Coronary artery (tissue), 2 donors: Measurements from ENCODE around the gene ARF6.
"Not testable (repeated sequence)": the region's sequence is repeated elsewhere in the genome, so short reads cannot be mapped to it uniquely, and the experiment has no call there.

Experiments used
- DNase-seq: peaks from one replicate; pipeline ENCODE4 v3.0.0-alpha.2; 2017; ENCODE audit warnings: low spot score
- H3K27ac ChIP-seq, 2 donors: fragments of 200-600 bp; sonication (generic); one replicate each; pipeline ENCODE4 v1.5.1; 2016 to 2019
- H3K4me3 ChIP-seq: fragments of 200-600 bp; sonication (generic); 2 replicates; pipeline ENCODE4 v1.5.1; 2016; ENCODE audit warnings: mild to moderate bottlenecking, moderate library complexity
- TF ChIP-seq, protein P1 (sequence below): fragments of 200-600 bp; sonication (generic); IDR thresholded peaks from one replicate; pipeline ENCODE4 v1.5.1; 2019; ENCODE audit warnings: antibody characterized with exemption

The ARF6 gene

DNA sequence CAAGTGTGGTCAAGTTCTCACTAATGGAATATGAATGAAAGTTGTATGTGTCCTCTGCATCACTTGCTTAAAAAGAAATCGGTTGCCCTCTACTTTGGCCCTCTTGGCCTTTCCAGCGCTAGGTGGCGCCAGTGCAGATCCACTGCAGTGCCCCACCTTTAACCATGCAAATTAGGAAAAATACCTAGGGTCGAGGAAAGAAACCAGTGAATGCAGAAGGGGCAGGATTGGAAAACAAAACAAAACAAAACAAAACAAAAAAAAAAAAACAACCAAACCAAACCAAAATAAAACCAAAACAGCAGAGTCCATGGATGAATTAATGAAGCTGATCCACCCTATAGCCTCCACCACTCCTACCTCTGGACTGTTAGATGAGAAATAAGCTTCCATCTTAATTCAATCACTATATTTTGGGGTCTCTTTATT, 27.4 kb upstream of the ARF6 start:
- Histone ChIP-seq H3K27ac (peak overlapping the region in 1 of 2 donors; percentile 19), H3K4me3 (no peak overlapping the region)
- TF ChIP-seq, protein P1, sequence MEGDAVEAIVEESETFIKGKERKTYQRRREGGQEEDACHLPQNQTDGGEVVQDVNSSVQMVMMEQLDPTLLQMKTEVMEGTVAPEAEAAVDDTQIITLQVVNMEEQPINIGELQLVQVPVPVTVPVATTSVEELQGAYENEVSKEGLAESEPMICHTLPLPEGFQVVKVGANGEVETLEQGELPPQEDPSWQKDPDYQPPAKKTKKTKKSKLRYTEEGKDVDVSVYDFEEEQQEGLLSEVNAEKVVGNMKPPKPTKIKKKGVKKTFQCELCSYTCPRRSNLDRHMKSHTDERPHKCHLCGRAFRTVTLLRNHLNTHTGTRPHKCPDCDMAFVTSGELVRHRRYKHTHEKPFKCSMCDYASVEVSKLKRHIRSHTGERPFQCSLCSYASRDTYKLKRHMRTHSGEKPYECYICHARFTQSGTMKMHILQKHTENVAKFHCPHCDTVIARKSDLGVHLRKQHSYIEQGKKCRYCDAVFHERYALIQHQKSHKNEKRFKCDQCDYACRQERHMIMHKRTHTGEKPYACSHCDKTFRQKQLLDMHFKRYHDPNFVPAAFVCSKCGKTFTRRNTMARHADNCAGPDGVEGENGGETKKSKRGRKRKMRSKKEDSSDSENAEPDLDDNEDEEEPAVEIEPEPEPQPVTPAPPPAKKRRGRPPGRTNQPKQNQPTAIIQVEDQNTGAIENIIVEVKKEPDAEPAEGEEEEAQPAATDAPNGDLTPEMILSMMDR, result peak; percentile 63
- DNase-seq, result no peak

DNA sequence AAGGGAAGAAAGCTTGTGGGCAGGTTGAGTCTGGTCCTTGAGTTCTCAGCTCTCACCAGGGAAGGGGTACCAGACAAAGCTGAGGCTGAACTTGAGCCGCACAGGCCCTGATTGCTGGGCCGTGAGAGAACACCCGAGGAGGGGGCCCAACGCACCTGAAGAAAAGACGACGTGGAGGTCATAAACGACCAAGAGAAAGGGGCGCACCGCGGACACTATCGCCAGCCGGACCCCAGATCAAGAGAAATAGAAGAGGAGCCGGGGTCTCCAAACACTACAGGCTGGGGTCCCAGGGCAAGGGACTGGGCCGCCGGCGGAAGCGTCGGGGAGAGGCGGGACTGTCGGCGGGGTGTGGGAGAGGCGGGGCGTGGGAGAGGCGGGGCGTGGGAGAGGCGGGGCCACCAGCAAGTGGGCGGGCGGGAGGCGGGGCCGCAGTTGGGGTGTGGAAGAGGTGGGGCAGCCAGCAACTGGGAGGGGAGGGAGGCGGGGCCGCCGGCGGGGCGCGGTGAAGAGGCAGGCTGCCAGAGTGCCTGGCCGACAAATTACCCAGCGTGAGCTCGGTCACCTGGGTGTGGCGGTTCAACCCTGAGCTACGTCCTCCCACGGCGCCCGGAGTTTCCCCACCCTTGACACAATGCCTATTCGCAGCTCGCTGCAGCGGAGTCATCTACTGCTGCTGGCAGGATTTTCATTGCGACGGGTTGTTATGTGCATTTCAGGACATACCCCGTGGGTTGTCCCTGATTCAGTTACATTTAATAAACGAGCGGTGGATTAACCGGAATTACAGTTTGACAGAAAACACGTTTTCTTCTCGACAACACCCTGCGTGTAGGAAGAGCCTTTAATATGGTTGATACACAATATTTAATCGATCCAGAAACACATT, 24.8 kb upstream of the ARF6 start:
- Histone ChIP-seq H3K4me3 (peak overlapping the region; percentile 76), H3K27ac (peak overlapping the region; percentile 88 to 91)
- peak; percentile 99 for DNase-seq
- TF ChIP-seq, protein P1, result no peak

DNA sequence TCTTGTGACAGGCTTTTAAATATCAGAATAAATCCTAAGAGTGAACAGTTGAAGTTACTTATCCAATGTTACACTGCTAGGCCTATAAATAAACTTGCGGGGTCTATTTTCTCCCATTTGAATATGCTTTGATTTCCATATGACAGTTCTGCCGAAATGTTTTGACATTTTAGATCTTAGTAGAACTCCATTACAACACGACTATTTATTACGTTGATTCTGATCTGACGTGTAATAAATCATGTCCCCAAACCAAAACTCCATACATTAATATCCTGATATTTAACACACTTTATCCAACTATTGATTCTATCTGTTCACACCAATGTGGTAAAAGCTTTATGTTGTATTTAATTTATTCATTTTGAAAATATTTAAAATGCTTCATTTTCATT, 24.2 kb upstream of the ARF6 start:
- H3K27ac ChIP-seq, result peak overlapping the region; percentile 75 to 91
- TF ChIP-seq, protein P1, result no peak
- DNase-seq, result no peak
- H3K4me3 ChIP-seq, result peak overlapping the region; percentile 76

DNA sequence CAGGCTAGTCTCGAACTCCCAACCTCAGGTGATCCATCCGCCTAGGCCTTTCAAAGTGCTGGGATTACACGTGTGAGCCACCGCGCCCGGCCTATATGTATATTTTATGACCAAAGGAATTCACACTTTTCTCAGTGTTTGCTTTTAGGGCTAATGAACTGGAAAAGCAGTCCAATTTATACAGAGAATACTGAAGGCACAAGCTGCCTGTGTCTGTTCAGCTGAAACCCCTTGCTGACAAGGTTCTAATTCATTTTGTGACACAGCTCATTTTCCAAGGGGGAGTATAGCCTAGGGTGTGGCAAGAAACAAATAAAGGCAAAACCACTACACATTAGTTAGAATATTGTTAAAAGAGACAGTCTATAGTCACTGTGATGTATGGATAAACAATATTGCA, 22.0 kb upstream of the ARF6 start:
- DNase-seq, result no peak

DNA sequence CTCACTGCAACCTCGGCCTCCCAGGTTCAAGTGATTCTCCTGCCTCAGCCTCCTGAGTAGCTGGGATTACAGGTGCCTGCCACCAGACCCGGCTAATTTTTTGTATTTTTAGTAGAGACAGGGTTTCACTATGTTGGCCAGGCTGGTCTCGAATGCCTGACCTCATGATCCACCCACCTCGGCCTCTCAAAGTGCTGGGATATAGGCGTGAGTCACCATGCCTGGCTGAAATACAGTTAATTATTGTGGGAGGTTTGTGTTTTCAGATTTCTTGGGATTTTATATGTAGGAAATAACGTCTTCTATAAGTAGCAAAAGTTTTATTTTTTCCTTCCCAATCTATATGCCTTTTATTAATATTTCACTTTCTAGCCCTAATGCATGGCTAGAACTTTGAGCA, 19.3 kb upstream of the ARF6 start:
- not testable (repeated sequence) for H3K4me3 ChIP-seq, H3K27ac ChIP-seq, DNase-seq

More for the DNA sequence above, 22.0 kb upstream of the ARF6 start:
- no peak overlapping the region for H3K4me3 ChIP-seq
- TF ChIP-seq, protein P1, result no peak
- H3K27ac ChIP-seq, result no peak overlapping the region

DNA sequence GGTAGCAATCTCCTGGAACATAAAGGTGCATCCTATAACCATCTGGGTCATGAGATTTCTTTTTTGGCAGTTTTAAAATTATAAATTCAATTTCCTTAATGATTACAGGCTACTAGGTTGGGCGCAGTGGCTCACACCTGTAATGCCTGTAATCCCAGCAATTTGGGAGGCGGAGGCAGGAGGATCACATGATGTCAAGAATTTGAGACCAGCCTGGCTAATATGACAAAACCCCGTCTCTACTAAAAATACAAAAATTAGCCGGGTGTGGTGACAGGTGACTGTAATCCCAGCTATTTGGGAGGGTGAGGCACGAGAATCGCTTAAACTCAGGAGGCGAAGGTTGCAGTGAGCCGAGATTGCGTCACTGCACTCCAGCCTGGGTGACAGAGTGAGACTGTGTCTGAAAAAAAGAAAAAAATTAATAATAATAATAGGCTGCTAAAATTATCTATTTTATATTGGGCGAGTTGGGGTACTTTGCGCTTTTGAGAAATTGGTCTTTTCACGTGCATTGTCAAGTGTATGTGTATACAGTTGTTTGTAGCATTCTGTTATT, 17.2 kb upstream of the ARF6 start:
- TF ChIP-seq, protein P1, result no peak
- no peak overlapping the region for H3K27ac ChIP-seq
- peak; percentile 24 for DNase-seq
- H3K4me3 ChIP-seq, result no peak overlapping the region

DNA sequence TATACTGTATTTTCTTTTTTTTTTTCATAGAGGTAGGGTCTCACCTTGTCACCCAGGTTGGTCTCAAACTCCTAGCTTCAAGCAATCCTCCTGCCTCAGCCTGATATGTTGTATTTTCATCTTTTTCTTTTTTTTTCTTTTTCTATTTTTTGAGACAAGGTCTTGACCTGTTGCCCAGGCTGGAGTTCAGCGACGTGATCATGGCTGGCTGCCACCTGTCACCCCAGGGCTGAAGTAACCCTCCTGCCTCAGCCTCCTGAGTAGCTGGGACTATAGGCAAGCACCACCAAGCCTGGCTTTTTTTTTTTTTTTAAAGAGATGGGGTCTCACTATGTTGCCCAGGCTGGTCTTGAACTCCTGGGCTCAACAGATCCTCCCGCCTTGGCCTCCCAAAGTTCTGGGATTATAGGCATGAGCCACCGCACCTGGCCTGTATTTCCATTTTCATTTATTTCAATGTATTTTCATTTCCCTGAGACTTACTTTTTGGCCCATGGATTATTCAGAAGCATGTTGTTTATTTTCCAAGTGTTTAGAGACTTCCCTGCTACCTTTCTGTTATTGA, 16.2 kb upstream of the ARF6 start:
- DNase-seq, result no peak
- TF ChIP-seq, protein P1, result no peak
- no peak overlapping the region for H3K27ac ChIP-seq
- H3K4me3 ChIP-seq, result no peak overlapping the region
